ENCODE data around the gene PPP2R5D.
"Not testable (repeated sequence)": the region's sequence is repeated elsewhere in the genome, so short reads cannot be mapped to it uniquely, and the experiment has no call there.

The PPP2R5D gene

DNA sequence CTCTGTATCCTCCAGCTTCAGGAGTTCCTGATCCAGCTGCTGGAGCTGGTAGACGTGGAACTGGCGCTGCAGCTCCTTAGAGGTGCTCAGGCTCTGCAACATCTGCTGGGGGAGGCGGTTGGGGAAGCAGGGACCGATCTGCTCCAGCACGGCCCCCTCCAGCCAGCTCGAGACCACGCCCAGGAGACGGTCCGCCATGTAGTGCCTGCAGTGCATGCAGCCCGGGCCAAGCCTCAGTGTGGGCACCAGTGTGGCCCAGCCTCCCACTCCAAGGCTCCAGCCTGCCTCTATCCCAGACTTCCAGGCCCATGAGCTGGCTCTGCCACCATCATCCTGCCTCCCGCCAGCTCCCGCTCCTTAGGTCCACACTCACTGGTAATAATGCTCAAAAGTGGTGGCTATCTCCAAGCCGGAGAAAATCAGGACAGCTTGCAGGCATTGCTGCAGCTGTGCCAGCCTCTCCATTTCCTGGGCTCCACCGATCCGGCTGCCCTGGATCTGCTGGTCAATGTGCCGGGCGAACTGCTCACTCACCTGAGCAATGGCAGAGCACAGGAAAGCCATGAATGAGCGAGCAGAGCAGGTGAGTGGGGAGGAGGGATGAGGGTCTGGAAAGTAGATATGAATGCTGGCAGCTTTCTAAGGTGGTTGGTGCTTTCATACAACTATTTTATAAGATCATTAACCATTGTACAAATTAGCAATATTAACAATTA lies 56.3 kb downstream of the PPP2R5D start:
- no peak for DNase-seq (ENCODE audit: low spot score)
- no peak for TF ChIP-seq CTCF (IDR thresholded peaks at IDR 0.05; ENCODE audit: extremely low read depth, insufficient read depth, missing control alignments)
- in situ Hi-C loops (cut with MboI; ENCODE audit: low pct_unique_long_range_greater_than_20kb, low sequenced_read_pairs, unreplicated experiment), result no loop called here

DNA sequence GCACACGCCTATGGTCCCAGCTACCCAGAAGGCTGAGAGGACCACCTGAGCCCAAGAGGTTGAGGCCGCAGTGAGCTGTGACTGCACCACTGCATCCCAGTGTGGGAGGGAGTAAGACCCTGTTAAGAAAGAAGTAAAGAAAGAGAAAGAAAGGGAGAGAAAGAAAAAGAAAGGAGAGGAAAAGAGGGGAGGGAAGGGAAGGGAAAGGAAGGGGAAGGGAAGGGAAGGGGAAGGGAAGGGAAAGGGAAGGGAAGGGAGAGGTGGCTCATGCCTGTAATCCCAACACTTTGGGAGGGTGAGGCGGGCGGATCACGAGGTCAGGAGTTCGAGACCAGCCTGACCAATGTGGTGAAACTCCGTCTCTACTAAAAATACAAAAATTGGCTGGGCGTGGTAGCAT lies 57.1 kb downstream of the PPP2R5D start:
- in situ Hi-C loops (cut with MboI; ENCODE audit: low pct_unique_long_range_greater_than_20kb, low sequenced_read_pairs, unreplicated experiment); DNase-seq (ENCODE audit: low spot score): not testable (repeated sequence)

DNA sequence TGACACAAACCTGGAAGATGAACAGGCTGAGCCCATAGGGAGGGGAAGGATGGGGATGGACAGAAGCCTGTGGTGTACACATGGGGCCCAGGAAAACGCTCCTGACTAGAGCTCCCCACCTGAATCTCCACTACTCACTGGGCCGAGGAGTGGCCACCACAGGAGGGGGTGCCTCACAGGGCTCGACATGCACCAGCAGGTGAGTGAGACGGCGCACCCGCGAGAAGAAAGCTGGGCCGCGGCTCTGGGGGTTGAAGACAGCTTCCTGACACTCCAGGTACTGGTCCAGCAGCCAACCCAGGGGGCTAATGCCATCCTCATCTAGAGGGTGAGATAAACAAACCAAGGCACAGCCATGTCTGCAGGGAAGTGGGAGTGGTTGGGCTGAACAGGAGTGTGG lies 58.9 kb downstream of the PPP2R5D start:
- in situ Hi-C loops (cut with MboI; ENCODE audit: low pct_unique_long_range_greater_than_20kb, low sequenced_read_pairs, unreplicated experiment), result no loop called here
- TF ChIP-seq CTCF (IDR thresholded peaks at IDR 0.05; ENCODE audit: extremely low read depth, insufficient read depth, missing control alignments), result no peak

GRCh38 chr6:43045371-43045930 lies 61.1 kb downstream of the PPP2R5D start:
- no peak for TF ChIP-seq CTCF (IDR thresholded peaks at IDR 0.05; ENCODE audit: extremely low read depth, insufficient read depth, missing control alignments)
- no peak for DNase-seq (ENCODE audit: low spot score)
- in situ Hi-C loops (cut with MboI; ENCODE audit: low pct_unique_long_range_greater_than_20kb, low sequenced_read_pairs, unreplicated experiment), result no loop called here

More for the DNA sequence above, 58.9 kb downstream of the PPP2R5D start:
- no peak for DNase-seq (ENCODE audit: low spot score)

- in situ Hi-C loops (cut with MboI; ENCODE audit: low pct_unique_long_range_greater_than_20kb, low sequenced_read_pairs, unreplicated experiment), result no loop called here
- TF ChIP-seq CTCF (IDR thresholded peaks at IDR 0.05; ENCODE audit: extremely low read depth, insufficient read depth, missing control alignments), result no peak
- DNase-seq (ENCODE audit: low spot score), result no peak
Observed at GRCh38 chr6:43047998-43048397, 63.6 kb downstream of the PPP2R5D start.

- TF ChIP-seq CTCF (IDR thresholded peaks at IDR 0.05; ENCODE audit: extremely low read depth, insufficient read depth, missing control alignments), result no peak
- in situ Hi-C loops (cut with MboI; ENCODE audit: low pct_unique_long_range_greater_than_20kb, low sequenced_read_pairs, unreplicated experiment), result no loop called here
- no peak for DNase-seq (ENCODE audit: low spot score)
Observed at GRCh38 chr6:43050981-43051380, 66.6 kb downstream of the PPP2R5D start.

GRCh38 chr6:43052225-43052841 lies 68.0 kb downstream of the PPP2R5D start:
- no peak for DNase-seq (ENCODE audit: low spot score)
- in situ Hi-C loops (cut with MboI; ENCODE audit: low pct_unique_long_range_greater_than_20kb, low sequenced_read_pairs, unreplicated experiment), result no loop called here
- no peak for TF ChIP-seq CTCF (IDR thresholded peaks at IDR 0.05; ENCODE audit: extremely low read depth, insufficient read depth, missing control alignments)

Measured in GM13977 (cell line).